ENCODE results near the gene DDX54. TPM values are rescaled to one million over a fixed set of nuclear protein-coding genes. Genes with fewer than 3 reads are reported as not detected.
A peak's percentile ranks its signal among the peaks of the same experiment; 100 is the strongest.

Gene DDX54
- total RNA-seq, 2 donors from 2014 or later = 85.8 to 143 TPM

- H3K27me3 Mint-ChIP-seq = peaks cover 12 to 17% of the 10 kb centered on the region in 2 donors
- H3K36me3 Mint-ChIP-seq = peaks cover 5% of the 10 kb centered on the region
- peaks cover 13 to 17% of the 10 kb centered on the region in 2 donors for H3K4me1 Mint-ChIP-seq (ENCODE audit: low read depth in 2 of 2)
- H3K9me3 Mint-ChIP-seq = no peaks in the 10 kb centered on the region
- DNase-seq (ENCODE audit: low spot score) (no peak), ATAC-seq (no peak)
- H3K4me3 Mint-ChIP-seq = no peak overlapping the region
- H3K27ac Mint-ChIP-seq = no peak overlapping the region
These were observed 29.6 kb downstream of the DDX54 start for GRCh38 chr12:113155646-113156045.

- Mint-ChIP-seq H3K27ac (no peak overlapping the region), H3K27me3 (peaks cover 15 to 20% of the 10 kb centered on the region in 2 donors), H3K4me1 (ENCODE audit: low read depth in 2 of 2) (peaks cover 13 to 20% of the 10 kb centered on the region in 2 donors), H3K4me3 (no peak overlapping the region), H3K36me3 (peaks cover 5% of the 10 kb centered on the region), H3K9me3 (no peaks in the 10 kb centered on the region)
- DNase-seq (ENCODE audit: low spot score) = no peak
- no peak for ATAC-seq
These were observed 30.2 kb downstream of the DDX54 start for GRCh38 chr12:113155060-113155459.

GRCh38 chr12:113154351-113154973, 30.8 kb downstream of the DDX54 start:
- Mint-ChIP-seq H3K4me1 (ENCODE audit: low read depth in 2 of 2) (peaks cover 13 to 20% of the 10 kb centered on the region in 2 donors), H3K9me3 (no peaks in the 10 kb centered on the region), H3K4me3 (no peak overlapping the region)

GRCh38 chr12:113152835-113153814, 32.2 kb downstream of the DDX54 start:
- peak overlapping the region; percentile 72 for H3K4me3 Mint-ChIP-seq
- DNase-seq (ENCODE audit: low spot score) (no peak), ATAC-seq (peak; percentile 68 to 71)
- H3K9me3 Mint-ChIP-seq = no peaks in the 10 kb centered on the region
- no peaks in the 10 kb centered on the region for H3K36me3 Mint-ChIP-seq
- H3K27ac Mint-ChIP-seq = no peak overlapping the region
- peaks cover 13 to 20% of the 10 kb centered on the region in 2 donors for H3K4me1 Mint-ChIP-seq (ENCODE audit: low read depth in 2 of 2)
- H3K27me3 Mint-ChIP-seq = peaks cover 15 to 20% of the 10 kb centered on the region in 2 donors

More at GRCh38 chr12:113154351-113154973, 30.8 kb downstream of the DDX54 start:
- DNase-seq (ENCODE audit: low spot score) (no peak), ATAC-seq (peak in 1 of 2 donors; percentile 15)
- Mint-ChIP-seq H3K27me3 (peaks cover 15 to 20% of the 10 kb centered on the region in 2 donors), H3K27ac (no peak overlapping the region), H3K36me3 (peaks cover 4% of the 10 kb centered on the region)

- peak overlapping the region; percentile 72 for H3K4me3 Mint-ChIP-seq
- H3K27ac Mint-ChIP-seq = peak overlapping the region in 1 of 2 donors; percentile 13
- peaks cover 13 to 20% of the 10 kb centered on the region in 2 donors for H3K4me1 Mint-ChIP-seq (ENCODE audit: low read depth in 2 of 2)
- DNase-seq (ENCODE audit: low spot score) (no peak), ATAC-seq (no peak)
- H3K27me3 Mint-ChIP-seq = peaks cover 15 to 20% of the 10 kb centered on the region in 2 donors
- H3K36me3 Mint-ChIP-seq = no peaks in the 10 kb centered on the region
- no peaks in the 10 kb centered on the region for H3K9me3 Mint-ChIP-seq
These were observed 33.0 kb downstream of the DDX54 start for GRCh38 chr12:113152196-113152834.

GRCh38 chr12:113151655-113152054, 33.6 kb downstream of the DDX54 start:
- Mint-ChIP-seq H3K4me3 (peak overlapping the region; percentile 72), H3K27me3 (peaks cover 15 to 20% of the 10 kb centered on the region in 2 donors), H3K27ac (no peak overlapping the region), H3K36me3 (no peaks in the 10 kb centered on the region), H3K9me3 (no peaks in the 10 kb centered on the region), H3K4me1 (ENCODE audit: low read depth in 2 of 2) (peaks cover 13 to 16% of the 10 kb centered on the region in 2 donors)
- no peak for ATAC-seq
- DNase-seq (ENCODE audit: low spot score) = no peak

GRCh38 chr12:113149361-113150150, 35.7 kb downstream of the DDX54 start, which contains the start of gene CFAP73:
Gene CFAP73, plus strand, starts transcription at chr12:113149724. Its CDS starts 134 bp downstream, at chr12:113149858.
- DNase-seq (ENCODE audit: low spot score) (no peak), ATAC-seq (no peak)
- peaks cover 13 to 14% of the 10 kb centered on the region in 2 donors for H3K4me1 Mint-ChIP-seq (ENCODE audit: low read depth in 2 of 2)
- H3K36me3 Mint-ChIP-seq = no peaks in the 10 kb centered on the region
- no peak within 1 kb of the TSS for H3K4me3 Mint-ChIP-seq
- peaks cover 15 to 18% of the 10 kb centered on the region in 2 donors for H3K27me3 Mint-ChIP-seq
- H3K27ac Mint-ChIP-seq = no peak within 1 kb of the TSS
- no peaks in the 10 kb centered on the region for H3K9me3 Mint-ChIP-seq

GRCh38 chr12:113146999-113147398, 38.3 kb downstream of the DDX54 start:
- Mint-ChIP-seq H3K27ac (no peak overlapping the region), H3K9me3 (no peaks in the 10 kb centered on the region), H3K4me3 (no peak overlapping the region), H3K36me3 (no peaks in the 10 kb centered on the region), H3K27me3 (peaks cover 8 to 9% of the 10 kb centered on the region in 2 donors), H3K4me1 (ENCODE audit: low read depth in 2 of 2) (peaks cover 2 to 4% of the 10 kb centered on the region in 2 donors)
- DNase-seq (ENCODE audit: low spot score) = no peak
- ATAC-seq = no peak

GRCh38 chr12:113145720-113146551, 39.3 kb downstream of the DDX54 start:
- Mint-ChIP-seq H3K27ac (no peak overlapping the region), H3K4me1 (ENCODE audit: low read depth in 2 of 2) (peaks cover 0 to 3% of the 10 kb centered on the region in 2 donors), H3K9me3 (no peaks in the 10 kb centered on the region), H3K27me3 (peaks cover 4 to 6% of the 10 kb centered on the region in 2 donors), H3K36me3 (no peaks in the 10 kb centered on the region), H3K4me3 (no peak overlapping the region)
- ATAC-seq (no peak), DNase-seq (ENCODE audit: low spot score) (no peak)

- Mint-ChIP-seq H3K4me1 (ENCODE audit: low read depth in 2 of 2) (no peaks in the 10 kb centered on the region), H3K36me3 (no peaks in the 10 kb centered on the region), H3K4me3 (no peak overlapping the region), H3K9me3 (no peaks in the 10 kb centered on the region), H3K27me3 (no peaks in the 10 kb centered on the region), H3K27ac (no peak overlapping the region)
- DNase-seq (ENCODE audit: low spot score) (no peak), ATAC-seq (no peak)
These were observed 40.5 kb downstream of the DDX54 start for GRCh38 chr12:113144806-113145205.

GRCh38 chr12:113143959-113144358, 41.3 kb downstream of the DDX54 start:
- no peak overlapping the region for H3K27ac Mint-ChIP-seq
- H3K4me1 Mint-ChIP-seq (ENCODE audit: low read depth in 2 of 2) = no peaks in the 10 kb centered on the region
- no peaks in the 10 kb centered on the region for H3K27me3 Mint-ChIP-seq
- H3K36me3 Mint-ChIP-seq = no peaks in the 10 kb centered on the region
- no peaks in the 10 kb centered on the region for H3K9me3 Mint-ChIP-seq
- no peak overlapping the region for H3K4me3 Mint-ChIP-seq
- ATAC-seq (no peak), DNase-seq (ENCODE audit: low spot score) (no peak)

- no peaks in the 10 kb centered on the region for H3K36me3 Mint-ChIP-seq
- H3K27ac Mint-ChIP-seq = no peak overlapping the region
- ATAC-seq (no peak), DNase-seq (ENCODE audit: low spot score) (no peak)
- H3K4me3 Mint-ChIP-seq = no peak overlapping the region
- H3K4me1 Mint-ChIP-seq (ENCODE audit: low read depth in 2 of 2) = no peaks in the 10 kb centered on the region
- no peaks in the 10 kb centered on the region for H3K9me3 Mint-ChIP-seq
- no peaks in the 10 kb centered on the region for H3K27me3 Mint-ChIP-seq
These were observed 42.4 kb downstream of the DDX54 start for GRCh38 chr12:113142886-113143332.

All from natural killer cell treated with Interleukin-12 subunit alpha and Interleukin-12 subunit beta and Interleukin-15 and Interleukin-18, amount 100 ng/mL, for 72 hours (primary cell).